Neural crest cell (in vitro differentiated cells): Measurements from ENCODE around the gene ZNF8. TPM values are rescaled to one million over a fixed set of nuclear protein-coding genes. Genes with fewer than 3 reads are reported as not detected.

Experiments used
- DNase-seq: peaks from one replicate; pipeline ENCODE4 v3.0.0; 2021; ENCODE audit warnings: low read depth, mixed read lengths, low spot score
- H3K27ac Mint-ChIP-seq: one replicate; pipeline ENCODE4 v1.8.0; 2021; ENCODE audit warnings: mild to moderate bottlenecking, mixed read lengths; ENCODE audit not compliant: unreplicated experiment
- H3K27me3 Mint-ChIP-seq: 2 replicates; pipeline ENCODE4 v1.8.0; 2021; ENCODE audit warnings: low read depth, mild to moderate bottlenecking, mixed read lengths
- H3K36me3 Mint-ChIP-seq: 2 replicates; pipeline ENCODE4 v1.8.0; 2021; ENCODE audit warnings: low read depth, mild to moderate bottlenecking, mixed read lengths
- H3K4me1 Mint-ChIP-seq: 2 replicates; pipeline ENCODE4 v1.8.0; 2021; ENCODE audit warnings: mixed read lengths
- H3K4me3 Mint-ChIP-seq: one replicate; pipeline ENCODE4 v1.8.0; 2021; ENCODE audit warnings: mild to moderate bottlenecking, mixed read lengths
- H3K9me3 Mint-ChIP-seq: 2 replicates; pipeline ENCODE4 v1.8.0; 2021; ENCODE audit warnings: mixed read lengths
- CTCF ChIP-seq: fragments of 200-600 bp; sonication (generic); conservative IDR thresholded peaks from 2 replicates; pipeline ENCODE4 v1.5.0; 2021; ENCODE audit warnings: antibody characterized with exemption, mild to moderate bottlenecking
- microRNA-seq: library from miRNA; unstranded; fragments of <30 nt; microRNA quantifications from one replicate; pipeline ENCODE4, GENCODE V29; 2020
- total RNA-seq: library from RNA; stranded (reverse); gene quantifications from 2 replicates; pipeline ENCODE4 v1.2.1, GENCODE V29; 2021

The ZNF8 gene
- total RNA-seq, 1 donor from 2014 or later: 20.0 TPM

- no peak for TF ChIP-seq CTCF
- Mint-ChIP-seq H3K27ac (no peak overlapping the region), H3K4me1 (peaks cover 26% of the 10 kb centered on the region), H3K27me3 (peaks cover 16% of the 10 kb centered on the region), H3K4me3 (peak overlapping the region; percentile 51), H3K9me3 (no peaks in the 10 kb centered on the region), H3K36me3 (peaks cover 3% of the 10 kb centered on the region)
- DNase-seq: no peak
Measured at GRCh38 chr19:58350001-58350861, 71.5 kb downstream of the ZNF8 start.

GRCh38 chr19:58350871-58351557, 72.3 kb downstream of the ZNF8 start:
- no peaks in the 10 kb centered on the region for H3K36me3 Mint-ChIP-seq
- DNase-seq: no peak
- no peak for TF ChIP-seq CTCF
- H3K4me1 Mint-ChIP-seq: peaks cover 20% of the 10 kb centered on the region
- H3K27me3 Mint-ChIP-seq: peaks cover 9% of the 10 kb centered on the region
- H3K27ac Mint-ChIP-seq: no peak overlapping the region
- no peaks in the 10 kb centered on the region for H3K9me3 Mint-ChIP-seq
- peak overlapping the region; percentile 51 for H3K4me3 Mint-ChIP-seq

DNA sequence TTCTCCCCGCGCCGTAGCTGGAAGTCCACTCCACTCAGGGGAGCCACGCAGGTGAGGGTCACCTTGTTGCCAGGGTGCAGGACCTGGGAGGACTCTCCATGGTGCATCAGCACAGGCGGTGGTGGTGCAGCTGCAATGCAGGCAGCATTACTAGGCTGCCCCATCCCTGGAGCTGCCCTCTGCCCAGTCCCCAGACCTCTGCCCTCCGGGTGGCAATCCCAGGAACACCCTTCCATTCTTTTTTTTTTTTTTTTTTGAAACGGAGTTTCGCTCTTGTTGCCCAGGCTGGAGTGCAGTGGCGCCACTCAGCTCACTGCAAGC, 72.8 kb downstream of the ZNF8 start:
- TF ChIP-seq CTCF: no peak
- peaks cover 8% of the 10 kb centered on the region for H3K27me3 Mint-ChIP-seq
- no peaks in the 10 kb centered on the region for H3K36me3 Mint-ChIP-seq
- H3K9me3 Mint-ChIP-seq: no peaks in the 10 kb centered on the region
- H3K27ac Mint-ChIP-seq: no peak overlapping the region
- H3K4me3 Mint-ChIP-seq: peak overlapping the region; percentile 44
- H3K4me1 Mint-ChIP-seq: peaks cover 19% of the 10 kb centered on the region
- DNase-seq: no peak

DNA sequence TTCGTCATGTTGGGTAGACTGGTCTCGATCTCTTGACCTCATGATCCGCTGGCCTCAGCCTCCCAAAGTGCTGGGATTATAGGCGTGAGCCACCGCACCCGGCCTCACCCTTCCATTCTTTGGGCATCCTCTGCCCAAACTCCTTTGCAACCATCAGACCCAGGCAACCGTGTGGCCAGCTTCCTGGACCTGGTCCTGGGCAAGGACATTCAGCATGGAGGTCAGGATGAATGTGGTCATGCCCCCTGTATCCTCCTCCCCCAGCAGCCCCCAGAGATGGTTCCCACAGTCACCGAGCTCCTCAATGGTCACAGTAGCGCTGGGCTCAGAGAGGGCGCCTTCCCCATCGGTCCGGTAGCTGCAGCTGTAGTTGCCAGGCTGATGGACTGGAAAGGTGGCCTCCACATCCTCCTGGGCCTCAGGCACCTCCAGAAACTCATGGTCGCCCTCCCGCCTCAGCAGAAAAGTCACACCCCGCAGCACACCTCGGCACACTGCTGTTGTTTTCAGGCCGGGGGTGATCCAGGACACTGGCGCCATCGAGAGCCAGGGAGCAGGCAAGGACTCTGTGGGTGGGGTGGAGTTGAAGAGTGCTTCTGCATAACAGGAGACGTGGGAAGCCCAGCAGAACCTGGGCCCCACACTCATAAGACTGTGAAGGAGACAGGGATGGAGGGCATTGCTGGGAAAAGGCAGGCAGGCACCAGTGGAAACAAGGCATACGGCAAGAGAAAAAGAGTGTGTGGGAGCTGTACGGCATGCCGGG, 73.4 kb downstream of the ZNF8 start:
- Mint-ChIP-seq H3K36me3 (no peaks in the 10 kb centered on the region), H3K4me3 (peak overlapping the region; percentile 44), H3K9me3 (no peaks in the 10 kb centered on the region), H3K27ac (no peak overlapping the region), H3K27me3 (peaks cover 4% of the 10 kb centered on the region), H3K4me1 (peaks cover 16% of the 10 kb centered on the region)
- TF ChIP-seq CTCF: no peak
- DNase-seq: no peak

Small RNA genes within 50 kb of the gene (microRNA-seq; reads per million reads assigned to microRNA genes)
- not detected for gene MIR6806

Other genes starting within 250 kb of the ZNF8 start
- gene ZSCAN1, start 244.9 kb upstream of the ZNF8 start, total RNA-seq: 7.1 and 7.6 TPM in 2 replicates
- gene ZNF135, start 219.7 kb upstream of the ZNF8 start, total RNA-seq: 6.0 and 6.3 TPM in 2 replicates
- 56.6 and 58.8 TPM in 2 replicates for gene ZSCAN18, start 180.7 kb upstream of the ZNF8 start, total RNA-seq
- gene ZNF329, start 128.2 kb upstream of the ZNF8 start, total RNA-seq: 13.0 and 14.0 TPM in 2 replicates
- 25.6 and 26.8 TPM in 2 replicates for gene ZNF274, start 95.9 kb upstream of the ZNF8 start, total RNA-seq
- gene ZNF544, start 50.0 kb upstream of the ZNF8 start, total RNA-seq: 47.4 and 56.1 TPM in 2 replicates
- gene ERVK3-1, start 26.4 kb downstream of the ZNF8 start, total RNA-seq: 46.4 and 47.6 TPM in 2 replicates
- 6.2 and 6.3 TPM in 2 replicates for gene ZSCAN22, start 48.0 kb downstream of the ZNF8 start, total RNA-seq
- gene A1BG, start 74.5 kb downstream of the ZNF8 start, total RNA-seq: 17.6 and 17.8 TPM in 2 replicates
- gene ZNF497, start 83.8 kb downstream of the ZNF8 start, total RNA-seq: 8.4 and 9.1 TPM in 2 replicates
- 4.5 and 5.0 TPM in 2 replicates for gene ZNF837, start 102.1 kb downstream of the ZNF8 start, total RNA-seq
- gene RPS5, start 108.3 kb downstream of the ZNF8 start, total RNA-seq: 1,209 and 1,215 TPM in 2 replicates
- 1.5 and 1.6 TPM in 2 replicates for gene RNF225, start 116.7 kb downstream of the ZNF8 start, total RNA-seq
- 28.4 and 31.1 TPM in 2 replicates for gene ZNF584, start 129.7 kb downstream of the ZNF8 start, total RNA-seq
- gene ZNF132, start 161.2 kb downstream of the ZNF8 start, total RNA-seq: 0.28 and 0.52 TPM in 2 replicates
- 11.9 and 14.8 TPM in 2 replicates for gene ZNF324B, start 172.7 kb downstream of the ZNF8 start, total RNA-seq
- 17.5 and 18.8 TPM in 2 replicates for gene ZNF324, start 188.1 kb downstream of the ZNF8 start, total RNA-seq
- gene ZNF446, start 197.4 kb downstream of the ZNF8 start, total RNA-seq: 16.5 and 18.6 TPM in 2 replicates
- 16.2 and 17.5 TPM in 2 replicates for gene SLC27A5, start 233.0 kb downstream of the ZNF8 start, total RNA-seq
- gene ZBTB45, start 240.9 kb downstream of the ZNF8 start, total RNA-seq: 24.1 and 27.3 TPM in 2 replicates